HG02852 (cell line): Measurements from ENCODE around the gene SLC9A2.

Source experiments
- ATAC-seq: cut with Tn5 transposase; IDR thresholded peaks from one replicate; pipeline ENCODE4 v1.9.1; 2021; ENCODE audit warnings: mild to moderate bottlenecking, moderate library complexity; ENCODE audit not compliant: unreplicated experiment

SLC9A2 gene

GRCh38 chr2:102724016-102724490 lies 104.7 kb downstream of the SLC9A2 start:
- ATAC-seq, result no peak

- no peak for ATAC-seq
Observed at GRCh38 chr2:102724553-102724952, 105.2 kb downstream of the SLC9A2 start.

GRCh38 chr2:102726128-102727087 lies 107.1 kb downstream of the SLC9A2 start:
- peak; percentile 74 for ATAC-seq

GRCh38 chr2:102735416-102736109 lies 116.2 kb downstream of the SLC9A2 start:
- ATAC-seq, result no peak

GRCh38 chr2:102736110-102736409 lies 116.7 kb downstream of the SLC9A2 start:
- peak; percentile 16 for ATAC-seq

GRCh38 chr2:102736410-102737409 lies 117.4 kb downstream of the SLC9A2 start:
- ATAC-seq, result peak; percentile 93

- peak; percentile 47 for ATAC-seq
Observed at GRCh38 chr2:102737431-102737830, 118.1 kb downstream of the SLC9A2 start.

GRCh38 chr2:102743259-102743658 lies 123.9 kb downstream of the SLC9A2 start:
- ATAC-seq, result no peak

GRCh38 chr2:102748107-102748506 lies 128.8 kb downstream of the SLC9A2 start:
- ATAC-seq, result no peak

- ATAC-seq, result peak; percentile 86
Observed at GRCh38 chr2:102749938-102750337, 130.6 kb downstream of the SLC9A2 start.

GRCh38 chr2:102753563-102754159 lies 134.3 kb downstream of the SLC9A2 start:
- ATAC-seq, result no peak

GRCh38 chr2:102754456-102755145 lies 135.2 kb downstream of the SLC9A2 start:
- no peak for ATAC-seq

- no peak for ATAC-seq
Observed at GRCh38 chr2:102755284-102755683, 135.9 kb downstream of the SLC9A2 start.

GRCh38 chr2:102758439-102758838 lies 139.1 kb downstream of the SLC9A2 start:
- no peak for ATAC-seq
